Skeletal muscle cell (primary cell): Measurements from ENCODE around the gene PARP12.

Experiments used
- DNase-seq: peaks from one replicate; pipeline ENCODE4 v3.0.0-alpha.2; 2010; ENCODE audit warnings: low read depth
- H3K4me3 ChIP-seq: 2 replicates; pipeline ENCODE4 v1.5.1; 2011; ENCODE audit warnings: low read depth, mild to moderate bottlenecking, control low read depth, low read length, moderate library complexity

Gene PARP12

GRCh38 chr7:140039066-140039465 is 23.7 kb downstream of the PARP12 start:
- H3K4me3 ChIP-seq = no peak overlapping the region
- DNase-seq = no peak

GRCh38 chr7:140036224-140036962 is 26.4 kb downstream of the PARP12 start:
- DNase-seq = no peak

GRCh38 chr7:140035400-140036223 is 27.1 kb downstream of the PARP12 start:
- H3K4me3 ChIP-seq = no peak overlapping the region
- DNase-seq = peak; percentile 45

More at GRCh38 chr7:140036224-140036962, 26.4 kb downstream of the PARP12 start:
- H3K4me3 ChIP-seq = no peak overlapping the region

GRCh38 chr7:140034421-140034820 is 28.3 kb downstream of the PARP12 start:
- no peak overlapping the region for H3K4me3 ChIP-seq
- DNase-seq = no peak

GRCh38 chr7:140033779-140034363 is 28.9 kb downstream of the PARP12 start:
- no peak for DNase-seq
- H3K4me3 ChIP-seq = no peak overlapping the region

- H3K4me3 ChIP-seq = no peak overlapping the region
- no peak for DNase-seq
Observed at GRCh38 chr7:140033036-140033435, 29.7 kb downstream of the PARP12 start.

GRCh38 chr7:140031364-140031763 is 31.4 kb downstream of the PARP12 start:
- no peak for DNase-seq
- no peak overlapping the region for H3K4me3 ChIP-seq

GRCh38 chr7:140029072-140029471 is 33.7 kb downstream of the PARP12 start:
- no peak for DNase-seq

GRCh38 chr7:140028311-140028710 is 34.4 kb downstream of the PARP12 start:
- H3K4me3 ChIP-seq = no peak overlapping the region
- DNase-seq = no peak

More at GRCh38 chr7:140029072-140029471, 33.7 kb downstream of the PARP12 start:
- H3K4me3 ChIP-seq = no peak overlapping the region

- no peak overlapping the region for H3K4me3 ChIP-seq
- no peak for DNase-seq
Observed at GRCh38 chr7:140027858-140028257, 34.9 kb downstream of the PARP12 start.

GRCh38 chr7:140026935-140027334 is 35.8 kb downstream of the PARP12 start:
- H3K4me3 ChIP-seq = no peak overlapping the region
- DNase-seq = no peak

- H3K4me3 ChIP-seq = no peak overlapping the region
- no peak for DNase-seq
Observed at GRCh38 chr7:140025814-140026433, 36.8 kb downstream of the PARP12 start.

- no peak for DNase-seq
- H3K4me3 ChIP-seq = no peak overlapping the region
Observed at GRCh38 chr7:140025241-140025640, 37.5 kb downstream of the PARP12 start.

GRCh38 chr7:140024585-140024984 is 38.2 kb downstream of the PARP12 start:
- no peak overlapping the region for H3K4me3 ChIP-seq

GRCh38 chr7:140023728-140024127 is 39.0 kb downstream of the PARP12 start:
- no peak for DNase-seq
- H3K4me3 ChIP-seq = no peak overlapping the region

More at GRCh38 chr7:140024585-140024984, 38.2 kb downstream of the PARP12 start:
- no peak for DNase-seq

- H3K4me3 ChIP-seq = no peak overlapping the region
- peak; percentile 21 for DNase-seq
Observed at GRCh38 chr7:140022582-140023211, 40.1 kb downstream of the PARP12 start.

GRCh38 chr7:140021603-140022002 is 41.1 kb downstream of the PARP12 start:
- no peak overlapping the region for H3K4me3 ChIP-seq
- no peak for DNase-seq

- no peak for DNase-seq
- H3K4me3 ChIP-seq = no peak overlapping the region
Observed at GRCh38 chr7:140019606-140020005, 43.1 kb downstream of the PARP12 start.

GRCh38 chr7:140019172-140019571 is 43.6 kb downstream of the PARP12 start:
- no peak overlapping the region for H3K4me3 ChIP-seq
- no peak for DNase-seq
